ENCODE data around the gene EDRF1.

- no peak for TF ChIP-seq CTCF (optimal IDR thresholded peaks at IDR 0.05 in 1 of 3, IDR thresholded peaks at IDR 0.05 in 1 of 3, conservative IDR thresholded peaks at IDR 0.05 in 1 of 3; ENCODE audit: extremely low read depth in 1 of 3, insufficient read depth in 2 of 3, low read length in 3 of 3)
- no peak for TF ChIP-seq EZH2 (IDR thresholded peaks at IDR 0.05; ENCODE audit: low read length)
Observed at GRCh38 chr10:125761961-125762360, 42.5 kb downstream of the EDRF1 start.

All from keratinocyte (primary cell).